Stimulated activated CD4-positive, alpha-beta T cell treated with anti-CD3 and anti-CD28 coated beads, Interleukin-4, amount 100 ng/mL, for 4 hours (primary cell): ENCODE data around the gene PCNP.
"Not testable (repeated sequence)": the region's sequence is repeated elsewhere in the genome, so short reads cannot be mapped to it uniquely, and the experiment has no call there.

Experiments used
- DNase-seq, 2 experiments: peaks; one replicate each; pipeline ENCODE4 v3.0.0-alpha.2; 2020

Gene PCNP

GRCh38 chr3:101634591-101635196 is 60.7 kb downstream of the PCNP start:
- DNase-seq, result no peak

GRCh38 chr3:101635345-101635744 is 61.4 kb downstream of the PCNP start:
- DNase-seq, result no peak

GRCh38 chr3:101635954-101636798 is 62.2 kb downstream of the PCNP start:
- peak; percentile 50 to 57 for DNase-seq

DNA sequence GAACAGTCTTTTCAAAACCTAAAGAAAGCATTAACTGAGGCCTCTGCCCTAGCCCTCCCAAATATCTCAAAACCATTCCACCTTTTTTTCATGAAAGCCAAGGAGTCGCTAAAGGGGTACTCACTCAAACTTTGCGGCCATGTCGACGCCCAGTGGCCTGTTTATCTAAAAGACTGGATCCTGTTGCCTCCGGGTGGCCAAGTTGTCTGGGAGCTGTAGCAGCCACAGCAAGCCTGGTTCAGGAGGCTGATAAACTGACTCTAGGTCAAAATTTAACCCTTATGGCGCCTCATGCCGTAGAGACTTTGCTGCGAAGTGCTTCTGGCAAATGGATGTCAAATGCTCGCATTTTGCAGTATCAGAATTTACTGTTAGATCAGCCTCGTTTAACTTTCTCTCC is 63.5 kb downstream of the PCNP start:
- DNase-seq, result no peak

GRCh38 chr3:101638261-101638745 is 64.3 kb downstream of the PCNP start:
- DNase-seq, result no peak

DNA sequence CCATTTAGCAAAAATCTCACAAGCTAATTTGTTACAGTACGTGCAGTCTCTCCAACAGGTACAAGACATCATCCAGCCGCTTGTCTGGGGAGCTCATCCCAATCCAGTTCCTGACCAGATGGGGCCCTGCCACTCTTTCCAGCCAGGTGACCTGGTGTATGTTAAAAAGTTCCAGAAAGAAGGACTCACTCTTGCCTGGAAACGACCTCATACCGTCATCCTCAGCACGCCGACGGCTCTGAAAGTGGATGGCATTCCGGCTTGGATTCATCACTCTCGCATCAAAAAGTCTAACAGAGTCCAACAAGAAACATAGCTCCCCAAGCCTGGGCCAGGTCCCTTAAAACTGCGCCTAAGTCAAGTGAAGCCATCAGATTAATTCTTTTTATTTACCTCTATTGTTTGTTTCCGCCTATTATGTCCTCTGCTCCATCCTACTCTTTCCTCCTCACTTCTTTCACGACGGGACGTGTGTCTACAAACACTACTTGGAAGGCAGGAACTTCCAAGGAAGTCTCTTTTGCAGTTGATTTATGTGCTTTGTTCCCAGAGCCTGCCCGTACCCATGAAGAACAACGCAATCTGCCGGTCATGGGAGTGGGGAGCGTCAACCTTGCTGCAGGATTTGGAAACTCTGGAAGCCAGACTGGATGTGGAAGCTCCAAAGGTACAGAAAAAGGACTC is 65.4 kb downstream of the PCNP start:
- no peak for DNase-seq

- no peak for DNase-seq
Measured at GRCh38 chr3:101640256-101640655, 66.3 kb downstream of the PCNP start.

DNA sequence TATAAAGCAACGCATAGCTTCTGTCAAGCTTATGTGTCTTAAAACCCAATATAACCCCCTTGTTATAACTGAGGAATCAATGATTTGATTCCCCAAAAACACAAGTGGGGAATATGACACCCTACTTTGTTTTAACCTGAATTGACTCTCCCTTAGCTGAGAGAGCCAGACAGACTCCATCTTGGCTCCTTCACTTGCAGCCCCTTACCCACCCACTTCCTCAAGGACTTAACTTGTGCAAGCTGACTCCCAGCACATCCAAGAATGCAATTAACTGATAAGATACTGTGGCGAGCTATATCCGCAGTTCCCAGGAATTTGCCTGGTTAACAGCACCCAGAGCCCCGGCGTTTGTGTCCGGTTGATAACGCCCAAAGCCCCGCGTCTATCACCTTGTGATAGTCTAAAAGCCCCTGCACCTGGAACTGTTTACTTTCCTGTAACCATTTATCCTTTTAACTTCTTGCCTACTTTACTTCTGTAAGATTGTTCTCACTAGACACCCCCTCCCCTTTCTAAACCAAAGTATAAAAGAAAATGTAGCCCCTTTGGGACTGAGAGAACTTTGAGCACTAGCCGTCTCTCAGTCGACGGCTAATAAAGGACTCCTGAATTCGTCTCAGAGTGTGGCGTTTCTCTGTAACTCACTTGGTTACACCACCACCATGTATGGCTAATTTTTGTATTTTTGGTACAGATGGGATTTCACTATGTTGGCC is 67.6 kb downstream of the PCNP start:
- not testable (repeated sequence) for DNase-seq

GRCh38 chr3:101642441-101642840 is 68.5 kb downstream of the PCNP start:
- no peak for DNase-seq

DNA sequence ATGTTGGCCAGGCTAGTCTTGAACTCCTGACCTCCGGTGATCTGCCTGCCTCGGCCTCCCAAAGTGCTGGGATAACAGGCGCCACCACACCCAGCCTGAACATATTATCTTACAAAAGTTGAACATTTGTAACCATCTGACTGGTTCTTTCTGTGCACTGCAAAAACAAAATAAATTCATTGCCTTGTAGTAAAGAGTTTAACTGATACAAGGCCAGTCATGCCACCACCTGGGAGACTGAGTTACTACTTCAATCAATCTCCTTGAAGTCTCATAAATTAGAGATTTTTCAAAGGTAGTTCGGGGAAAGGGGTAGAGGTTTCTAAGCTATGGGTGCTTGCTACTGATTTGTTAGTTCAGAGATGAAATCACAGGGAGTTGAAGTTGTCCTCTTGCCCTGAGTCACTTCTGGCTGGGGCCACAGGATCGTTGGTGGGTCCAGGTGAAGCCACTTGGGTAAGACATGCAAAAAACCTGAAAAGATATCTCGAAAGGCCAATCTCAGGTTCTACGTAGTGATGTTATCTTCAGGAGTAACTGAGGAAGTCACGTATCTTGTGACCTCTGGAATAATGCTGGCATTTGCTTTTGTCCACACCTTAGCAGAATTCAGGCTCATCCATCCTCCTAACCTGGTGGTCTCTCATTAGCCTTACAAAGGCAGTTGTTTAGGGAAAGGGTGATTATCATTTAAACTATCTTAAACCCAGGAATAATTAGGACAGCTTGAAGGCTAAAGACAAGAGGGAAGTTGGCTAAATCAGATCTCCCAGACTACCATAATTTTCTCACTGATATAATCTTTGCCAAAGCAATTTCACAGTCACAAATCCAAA is 69.2 kb downstream of the PCNP start:
- no peak for DNase-seq
